HG03045 (cell line): Measurements from ENCODE around the gene TCERG1L.
"Not testable (repeated sequence)": the region's sequence is repeated elsewhere in the genome, so short reads cannot be mapped to it uniquely, and the experiment has no call there.

Experiments used
- ATAC-seq: cut with Tn5 transposase; IDR thresholded peaks from one replicate; pipeline ENCODE4 v1.9.1; 2021; ENCODE audit warnings: mild to moderate bottlenecking, moderate library complexity; ENCODE audit not compliant: unreplicated experiment

TCERG1L gene

GRCh38 chr10:131250454-131251145 is 60.9 kb downstream of the TCERG1L start:
- ATAC-seq = no peak

- ATAC-seq = no peak
Observed at GRCh38 chr10:131249955-131250344, 61.6 kb downstream of the TCERG1L start.

GRCh38 chr10:131249238-131249954 is 62.1 kb downstream of the TCERG1L start:
- ATAC-seq = no peak

GRCh38 chr10:131248376-131249165 is 63.0 kb downstream of the TCERG1L start:
- no peak for ATAC-seq

DNA sequence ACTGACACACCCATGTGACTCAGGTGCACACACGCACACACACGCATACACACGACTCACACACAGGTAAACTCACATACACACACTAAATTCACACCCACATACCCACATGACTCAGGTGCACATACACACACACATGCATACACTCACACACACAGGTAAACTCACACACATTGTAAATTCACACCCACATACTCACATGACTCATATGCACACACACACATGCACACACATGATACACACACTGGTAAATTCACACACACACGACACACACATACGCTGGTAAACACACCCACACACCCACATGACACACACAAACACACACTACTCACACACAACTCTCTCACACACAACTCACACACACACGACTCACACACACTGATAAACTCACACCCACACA is 63.6 kb downstream of the TCERG1L start:
- no peak for ATAC-seq

DNA sequence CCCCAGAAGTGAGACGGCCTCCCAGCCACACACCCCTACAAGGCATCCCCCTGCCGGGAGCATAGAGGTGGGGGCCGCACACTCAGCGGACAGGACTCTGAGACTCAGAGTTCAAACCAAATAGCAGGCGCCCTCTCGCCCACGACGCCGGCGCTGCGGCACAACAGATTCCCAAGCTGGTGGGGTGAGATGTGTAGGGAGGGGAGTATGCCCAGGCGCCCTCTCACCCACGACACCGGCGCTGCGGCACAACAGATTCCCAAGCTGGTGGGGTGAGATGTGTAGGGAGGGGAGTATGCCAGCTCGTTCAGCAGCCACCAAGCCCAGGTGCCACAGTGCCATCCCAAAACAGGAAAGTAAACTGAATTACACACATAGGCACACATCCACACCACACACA is 64.7 kb downstream of the TCERG1L start:
- ATAC-seq = no peak

DNA sequence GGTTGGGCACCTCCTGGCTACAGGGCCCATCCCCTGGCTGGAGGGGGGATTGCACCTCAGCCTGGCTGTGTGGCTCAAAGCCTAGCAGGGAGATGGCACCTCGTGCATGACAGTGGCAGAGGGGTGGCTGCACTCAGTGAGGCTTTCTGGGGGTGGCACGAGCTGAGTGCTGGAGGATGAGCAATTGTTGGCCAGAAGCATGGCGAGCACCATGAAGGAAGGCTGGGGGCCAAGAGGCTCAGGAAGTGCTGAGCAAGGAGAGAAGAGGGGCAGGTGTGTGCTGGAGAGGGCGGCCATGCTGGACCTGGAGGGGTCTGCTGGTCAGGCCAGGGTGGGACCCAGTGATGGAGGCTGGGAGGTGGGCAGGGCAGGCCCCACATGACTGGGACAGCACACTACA is 65.4 kb downstream of the TCERG1L start:
- no peak for ATAC-seq

- no peak for ATAC-seq
Observed at GRCh38 chr10:131245475-131246059, 66.0 kb downstream of the TCERG1L start.

- no peak for ATAC-seq
Observed at GRCh38 chr10:131244836-131245235, 66.7 kb downstream of the TCERG1L start.

DNA sequence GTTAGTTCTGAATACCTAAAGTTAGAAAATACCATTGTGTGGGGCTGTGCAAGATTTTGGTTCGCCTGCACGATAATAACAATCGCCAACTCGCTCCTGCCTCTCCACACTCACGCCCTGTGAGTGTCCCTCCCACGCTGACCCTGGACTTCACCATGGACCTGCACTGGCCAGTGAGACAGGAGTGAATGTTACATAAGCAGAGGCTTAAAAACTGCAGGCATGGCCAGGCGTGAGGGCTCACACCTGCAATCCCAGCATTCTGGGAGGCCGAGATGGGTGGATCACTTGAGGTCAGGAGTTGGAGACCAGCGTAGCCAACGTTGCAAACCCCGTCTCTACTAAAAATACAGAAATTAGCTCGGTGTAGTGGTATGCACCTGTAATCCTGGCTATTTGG is 68.4 kb downstream of the TCERG1L start:
- ATAC-seq = no peak

- ATAC-seq = no peak
Observed at GRCh38 chr10:131242007-131242406, 69.5 kb downstream of the TCERG1L start.

- no peak for ATAC-seq
Observed at GRCh38 chr10:131240691-131241090, 70.8 kb downstream of the TCERG1L start.

GRCh38 chr10:131239926-131240325 is 71.6 kb downstream of the TCERG1L start:
- ATAC-seq = no peak

DNA sequence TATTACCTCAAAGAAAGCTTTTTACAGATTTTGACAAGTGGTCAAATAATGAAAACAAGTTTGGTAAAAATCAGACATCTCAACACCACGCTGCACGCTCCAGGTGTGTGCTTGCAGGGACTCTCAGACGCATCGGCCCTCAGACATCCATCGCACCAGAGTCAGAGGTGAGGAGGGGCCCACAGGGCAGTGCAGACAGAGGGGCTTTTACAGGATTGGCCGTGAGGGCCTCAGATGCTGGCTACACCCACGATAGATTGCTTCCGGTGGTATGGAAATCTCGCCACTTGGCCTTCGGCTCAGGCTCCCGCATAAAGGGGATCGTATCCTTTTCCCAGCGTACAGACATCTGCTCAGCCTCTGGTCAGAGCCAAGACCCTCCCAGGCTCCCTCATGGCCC is 72.1 kb downstream of the TCERG1L start:
- no peak for ATAC-seq

- ATAC-seq = no peak
Observed at GRCh38 chr10:131238669-131239280, 72.7 kb downstream of the TCERG1L start.

DNA sequence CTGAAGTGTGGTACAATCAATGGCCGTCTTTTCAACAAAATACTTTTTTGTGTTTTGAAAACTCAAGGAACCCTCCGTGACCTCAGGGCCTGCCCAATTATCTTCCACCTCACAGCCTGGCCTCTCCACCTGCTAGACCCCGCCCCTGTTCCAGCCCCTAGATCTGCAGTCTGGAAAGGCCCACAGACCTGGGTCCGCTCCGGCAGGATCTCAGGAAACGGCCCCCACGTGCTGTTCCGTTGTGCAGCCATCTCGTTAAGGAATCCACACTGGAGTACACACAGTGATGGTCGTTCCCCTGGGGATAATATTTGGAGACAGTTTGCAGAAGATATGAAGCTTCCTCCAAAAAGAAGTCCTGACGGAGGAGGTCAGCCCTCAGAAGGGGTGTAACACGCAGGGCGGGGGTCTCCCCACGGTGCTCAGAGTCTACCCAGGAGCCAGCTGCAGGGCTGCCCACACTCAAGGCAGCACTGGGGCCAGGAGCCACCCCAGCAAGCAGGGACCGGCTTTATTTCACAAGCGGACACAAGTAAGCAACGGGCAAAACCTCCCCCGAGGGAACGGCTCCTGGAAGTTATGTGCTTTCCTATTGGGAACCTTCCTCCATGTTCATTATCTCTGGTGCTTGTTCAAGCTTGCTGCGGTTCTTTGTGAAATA is 73.4 kb downstream of the TCERG1L start:
- no peak for ATAC-seq

DNA sequence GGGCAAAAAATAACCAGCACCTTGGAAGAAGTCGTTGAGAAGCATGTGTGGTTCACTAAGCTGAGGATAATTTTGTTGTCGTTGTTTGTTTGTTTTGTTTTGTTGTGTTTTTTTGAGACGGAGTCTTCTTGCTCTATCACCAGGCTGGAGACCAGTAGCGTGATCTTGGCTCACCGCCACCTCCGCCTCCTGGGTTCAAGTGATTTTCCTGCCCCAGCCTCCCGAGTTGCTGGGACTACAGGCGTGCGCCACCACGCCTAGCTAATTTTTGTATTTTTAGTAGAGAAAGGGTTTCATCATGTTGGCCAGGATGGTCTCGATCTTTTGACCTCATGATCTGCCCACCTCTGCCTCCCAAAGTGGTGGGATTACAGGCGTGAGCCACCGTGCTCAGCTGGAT is 76.9 kb downstream of the TCERG1L start:
- ATAC-seq = not testable (repeated sequence)

DNA sequence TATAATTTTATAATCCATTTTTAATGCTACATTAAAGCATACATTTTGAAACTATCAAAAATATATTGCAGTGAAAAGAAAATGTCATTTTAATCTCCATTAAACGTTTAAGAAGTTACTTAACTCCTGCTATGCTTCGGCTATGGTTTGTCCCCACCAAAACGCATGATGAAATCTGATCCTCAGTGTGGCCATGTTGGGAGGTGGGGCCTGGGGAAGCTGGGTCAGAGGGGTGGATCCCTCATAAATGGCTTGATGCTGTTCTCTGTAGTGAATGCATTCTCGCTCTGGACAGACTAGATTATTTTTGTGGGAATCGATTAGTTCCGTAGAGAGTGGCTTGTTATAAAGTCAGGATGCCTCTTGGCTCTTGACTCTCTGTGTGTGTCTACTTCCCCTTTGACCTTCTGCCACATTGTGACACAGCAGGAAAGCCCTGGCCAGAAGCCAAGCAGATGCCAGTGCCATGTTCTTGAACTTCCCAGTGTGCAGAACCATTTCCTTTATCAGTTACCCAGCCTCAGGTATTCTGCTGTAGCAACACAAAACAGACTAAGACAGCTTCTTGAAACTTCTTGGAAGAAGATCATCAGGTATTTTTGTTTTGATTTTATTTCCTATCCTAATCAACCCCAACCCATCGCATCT is 77.8 kb downstream of the TCERG1L start:
- ATAC-seq = no peak

DNA sequence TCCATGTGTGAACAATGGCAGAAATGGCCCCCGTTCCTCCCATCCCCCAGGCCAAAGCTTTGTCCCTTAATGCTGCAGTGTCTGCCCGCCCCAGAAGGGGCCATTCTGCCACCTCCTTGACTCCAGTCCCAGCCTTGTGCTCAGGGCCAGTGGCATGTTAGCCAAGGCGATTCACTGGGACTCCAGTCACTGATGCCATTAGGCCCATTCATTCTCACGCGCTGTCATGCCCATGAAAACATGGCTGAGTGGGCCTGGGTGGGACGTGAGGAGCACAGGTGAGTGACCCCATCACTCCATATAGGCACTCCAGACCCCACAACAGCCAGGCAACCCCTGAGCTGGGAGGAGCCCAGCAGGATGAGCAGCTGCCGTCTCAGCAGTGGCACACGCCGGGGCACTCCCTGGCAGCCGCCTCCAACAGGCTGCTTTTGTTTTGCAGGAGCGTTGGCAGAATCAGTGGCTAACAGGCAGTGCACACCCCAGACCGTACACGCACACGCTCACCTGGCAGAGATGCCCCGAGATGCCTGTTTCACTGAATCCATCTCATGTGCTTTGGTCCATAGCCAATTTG is 79.5 kb downstream of the TCERG1L start:
- ATAC-seq = no peak
